Body of pancreas (tissue), 4 donors: Measurements from ENCODE around the gene NDUFB8. TPM values are rescaled to one million over a fixed set of nuclear protein-coding genes. Genes with fewer than 3 reads are reported as not detected.
"Not testable (repeated sequence)": the region's sequence is repeated elsewhere in the genome, so short reads cannot be mapped to it uniquely, and the experiment has no call there.

ENCODE experiments used
- ATAC-seq: fragments of 150-250 bp; one replicate; pipeline ENCODE4 v1.9.1; 2016
- DNase-seq, 4 donors: peaks; one replicate each; pipeline ENCODE4 v3.0.0-alpha.2; 2019
- H3K27ac ChIP-seq, 4 donors: fragments of 200-600 bp; sonication (generic); 1 replicate in 3 of 4; 2 replicates in 1 of 4; pipeline versions ENCODE4 v1.5.1 to v1.6.1; 2016 to 2019; ENCODE audit warnings: mild to moderate bottlenecking in 1 of 4, mixed read lengths in 1 of 4, moderate library complexity in 1 of 4
- H3K27me3 ChIP-seq, 2 donors: fragments of 200-600 bp; sonication (generic); one replicate each; pipeline ENCODE4 v1.6.0; 2016; ENCODE audit warnings: mild to moderate bottlenecking in 1 of 2
- H3K36me3 ChIP-seq, 2 donors: fragments of 200-600 bp; sonication (generic); replicated peaks in 1 of 2; 2 replicates each; pipeline ENCODE4 v1.5.1; 2016; ENCODE audit warnings: low read depth in 2 of 2; ENCODE audit not compliant: insufficient read depth in 1 of 2
- H3K4me1 ChIP-seq: fragments of 200-600 bp; sonication (generic); one replicate; pipeline ENCODE4 v1.6.0; 2016
- H3K4me3 ChIP-seq, 2 donors: fragments of 200-600 bp; sonication (generic); 1 replicate in 1 of 2; 2 replicates in 1 of 2; pipeline ENCODE4 v1.5.1; 2016 to 2019
- H3K9me3 ChIP-seq, 3 donors: fragments of 200-600 bp; sonication (generic); 1 replicate in 2 of 3; 2 replicates in 1 of 3; pipeline ENCODE4 v1.5.1; 2016
- CTCF ChIP-seq, 7 experiments: fragments of 450-650 bp in 4 of 7; fragments of 200-600 bp in 3 of 7; sonication (generic) in 3 of 7; IDR thresholded peaks; one replicate each; pipeline ENCODE4 v1.5.1; 2016 to 2019; ENCODE audit warnings: antibody characterized with exemption in 7 of 7
- POLR2A ChIP-seq, 3 donors: fragments of 450-650 bp; IDR thresholded peaks; one replicate each; pipeline ENCODE4 v1.6.1; 2016; ENCODE audit warnings: antibody characterized with exemption in 3 of 3, mild to moderate bottlenecking in 2 of 3
- WGBS, 2 donors: methylation state at CpG; one replicate each; pipeline ENCODE4 v1.1.5; 2017; 5-methylcytosine and 5-hydroxymethylcytosine counted together
- intact Hi-C: fragments of 100-400 bp; cut with DNase I; formaldehyde crosslinking; loops from one replicate; pipeline ENCODE4 v1.15.1; 2023
- total RNA-seq, 2 donors: library from RNA; depleted of rRNA; stranded (reverse); fragments of >200 nt; gene quantifications; one replicate each; pipeline ENCODE4 v1.1.0, GENCODE V29; 2016

NDUFB8 gene
- total RNA-seq, result 10 to 100 TPM; 77.8 to 84.1 TPM

DNA sequence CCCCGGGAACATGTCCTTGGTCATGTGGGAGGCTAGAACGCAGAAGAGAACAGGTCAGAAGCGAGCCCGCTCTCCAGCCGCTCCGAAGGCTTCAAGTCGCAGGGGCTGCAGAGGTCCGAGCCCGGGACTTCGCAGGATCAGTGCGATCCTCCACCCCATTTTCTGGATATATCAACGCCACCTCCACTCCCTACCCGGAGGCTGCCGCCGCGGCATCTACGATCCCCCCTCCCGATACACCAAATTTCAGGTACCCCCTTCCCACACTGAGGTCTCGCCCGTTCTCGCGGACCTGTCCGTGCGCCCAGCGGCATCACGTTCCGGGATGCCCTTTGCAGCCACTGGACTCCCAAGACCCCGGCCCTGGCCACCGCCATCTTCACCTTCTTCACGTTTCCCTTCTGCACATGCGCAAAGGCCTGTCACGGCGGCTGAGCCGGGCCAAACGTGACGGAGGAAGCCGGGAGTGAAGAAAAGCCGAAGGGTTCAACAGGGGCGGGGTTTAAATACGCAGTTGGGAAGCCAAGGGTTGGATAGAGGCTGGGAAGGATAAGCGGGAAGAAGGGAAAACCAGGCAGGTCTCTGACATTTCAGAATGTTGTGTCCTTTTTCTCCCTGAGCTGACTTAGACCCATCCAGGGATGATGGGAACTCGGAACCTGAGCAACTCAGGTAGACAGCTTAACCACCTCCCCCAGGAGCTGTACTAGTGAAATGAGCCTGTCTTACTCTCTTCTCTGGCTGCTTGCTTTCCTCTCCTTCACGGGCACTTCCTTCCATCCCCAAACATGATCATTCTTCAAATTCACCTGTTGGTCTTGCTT lies at the start of gene NDUFB8:
Gene NDUFB8, minus strand, starts transcription at position 397 of the 824 bp plus-strand sequence. Its CDS starts 20 bp downstream, at position 377.
- Histone ChIP-seq H3K4me1 (peaks cover 23% of the 10 kb centered on the region), H3K4me3 (peak within 1 kb of the TSS; percentile 44 to 91), H3K9me3 (no peaks in the 10 kb centered on the region), H3K36me3 (peaks cover 0 to 9% of the 10 kb centered on the region in 2 donors), H3K27ac (peak within 1 kb of the TSS in 3 of 4 donors; percentile 23 to 66 (median 55)), H3K27me3 (no peaks in the 10 kb centered on the region)
- peak; percentile 84 for ATAC-seq
- DNase-seq, result peak; percentile 88 to 90 (median 89)
- TF ChIP-seq POLR2A (IDR thresholded peaks at IDR 0.05), result peak in 2 of 3 donors; percentile 54 to 59
- TF ChIP-seq CTCF (IDR thresholded peaks at IDR 0.05), result peak in 2 of 7 experiments; percentile 1 to 14
- WGBS, 2 donors, result 1% methylated on average over 28 to 43 of the region's 43 CpGs
- intact Hi-C loops, result no loop called here

DNA sequence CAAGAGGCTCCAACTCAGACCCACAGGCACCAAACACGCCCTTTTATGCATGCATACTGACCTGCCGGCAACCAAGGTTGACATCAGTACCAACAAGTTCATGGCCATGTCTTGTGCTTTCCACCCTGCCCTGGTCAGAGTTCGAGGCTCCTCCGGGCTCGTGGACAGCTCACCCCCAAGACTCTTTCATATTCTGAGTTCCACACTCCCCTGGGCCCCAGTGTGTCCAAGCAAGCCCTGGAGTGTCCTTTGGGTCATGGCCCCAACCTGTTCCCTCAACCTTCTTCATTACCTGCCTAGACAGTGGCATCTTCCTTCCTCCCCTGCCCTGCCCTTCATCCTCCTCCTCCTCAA lies 46.6 kb upstream of the NDUFB8 start:
- WGBS, 2 donors, result 47 to 59% methylated on average over 5 of the region's 5 CpGs
- H3K27ac ChIP-seq, result no peak overlapping the region
- H3K4me1 ChIP-seq, result no peaks in the 10 kb centered on the region
- H3K36me3 ChIP-seq, result no peaks in the 10 kb centered on the region
- H3K4me3 ChIP-seq, result no peak overlapping the region
- ATAC-seq (no peak), DNase-seq (no peak)
- intact Hi-C loops, result no loop called here
- H3K9me3 ChIP-seq, result no peaks in the 10 kb centered on the region
- no peaks in the 10 kb centered on the region for H3K27me3 ChIP-seq
- no peak for TF ChIP-seq POLR2A (IDR thresholded peaks at IDR 0.05)
- TF ChIP-seq CTCF (IDR thresholded peaks at IDR 0.05), result no peak

DNA sequence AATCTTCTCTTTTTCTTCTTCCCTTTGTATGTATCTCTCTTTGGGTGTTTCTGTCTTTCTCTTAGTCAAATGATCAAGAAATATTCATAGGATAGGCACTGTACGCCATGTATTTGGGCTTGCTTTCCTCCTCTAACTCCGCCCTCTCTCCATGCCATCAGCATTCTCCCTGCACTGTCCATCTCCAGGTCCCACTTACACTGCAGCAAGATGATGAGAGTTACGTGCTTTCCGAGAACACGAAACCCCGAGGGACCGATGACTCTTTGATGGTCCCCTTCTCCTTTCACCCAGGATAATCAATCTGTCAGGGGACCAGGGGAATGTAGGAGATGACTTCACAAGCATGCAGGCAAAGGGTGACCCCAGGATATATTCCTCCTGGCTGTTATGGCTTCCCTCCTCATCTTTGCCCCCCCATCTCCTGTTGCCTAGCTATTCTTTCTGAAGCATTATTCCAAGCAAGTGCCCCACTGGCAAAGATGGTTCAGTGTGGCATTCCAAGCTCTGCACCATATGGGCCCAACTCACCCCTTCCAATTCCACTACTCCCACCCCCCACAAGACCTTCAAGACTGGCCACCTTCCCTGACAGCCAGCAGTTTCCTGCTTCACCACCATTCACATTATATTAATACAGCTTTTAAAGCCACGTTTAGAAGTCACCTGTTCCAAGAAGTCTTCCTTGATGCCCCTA lies 46.1 kb upstream of the NDUFB8 start:
- no peak for TF ChIP-seq POLR2A (IDR thresholded peaks at IDR 0.05)
- no peak for TF ChIP-seq CTCF (IDR thresholded peaks at IDR 0.05)
- Histone ChIP-seq H3K36me3 (no peaks in the 10 kb centered on the region), H3K9me3 (no peaks in the 10 kb centered on the region), H3K27ac (no peak overlapping the region), H3K27me3 (no peaks in the 10 kb centered on the region), H3K4me1 (no peaks in the 10 kb centered on the region), H3K4me3 (no peak overlapping the region)
- 56 to 70% methylated on average over 8 of the region's 8 CpGs for WGBS, 2 donors
- no peak for ATAC-seq
- no peak for DNase-seq
- intact Hi-C loops, result no loop called here

- 67 to 76% methylated on average over 7 of the region's 7 CpGs for whole genome bisulfite sequencing, 2 donors
- H3K9me3 ChIP-seq, H3K27ac ChIP-seq, H3K4me1 ChIP-seq, ATAC-seq, H3K4me3 ChIP-seq, H3K36me3 ChIP-seq, intact Hi-C loops, DNase-seq, H3K27me3 ChIP-seq: not testable (repeated sequence)
Observed at GRCh38 chr10:100575146-100575545, 45.5 kb upstream of the NDUFB8 start.

DNA sequence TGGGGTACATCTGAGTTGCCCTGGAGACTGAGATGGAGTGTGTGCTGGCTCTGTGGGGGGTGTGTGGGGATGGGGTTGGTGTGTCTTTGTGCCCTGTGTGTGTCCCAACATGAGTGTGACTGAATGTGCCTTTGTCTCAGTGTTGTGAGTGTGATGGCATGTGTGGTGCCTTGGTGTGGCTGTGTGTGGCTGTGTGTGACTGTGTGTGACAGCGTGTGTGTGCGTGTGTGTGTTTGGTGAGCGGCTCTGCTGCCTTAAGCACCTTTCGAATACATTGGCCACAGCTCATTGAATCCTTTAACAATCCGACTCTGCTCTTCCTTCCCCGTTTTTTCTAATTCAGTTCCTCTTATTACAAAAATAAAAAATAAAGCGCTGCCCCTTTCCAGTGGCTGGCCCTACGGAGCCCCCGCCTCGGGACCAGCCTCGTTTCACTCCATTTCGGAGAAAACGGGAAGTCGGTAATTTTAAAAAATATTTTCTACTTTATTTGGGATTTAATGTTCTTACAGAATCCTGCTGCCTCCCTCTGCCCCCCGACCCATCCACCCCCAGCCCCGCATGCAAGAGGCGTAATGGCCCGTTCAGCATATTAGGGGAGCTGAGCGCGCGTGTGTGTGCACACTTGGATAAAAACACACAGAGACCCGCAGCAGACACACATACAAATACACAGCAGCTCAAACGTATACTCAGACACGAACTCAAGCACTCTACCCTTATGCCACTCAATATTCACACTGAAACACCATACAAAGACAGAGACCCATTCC lies 41.6 kb upstream of the NDUFB8 start:
- TF ChIP-seq CTCF (IDR thresholded peaks at IDR 0.05) (no peak), POLR2A (IDR thresholded peaks at IDR 0.05) (no peak)
- Histone ChIP-seq H3K27ac (no peak overlapping the region), H3K27me3 (no peaks in the 10 kb centered on the region), H3K4me3 (no peak overlapping the region), H3K36me3 (no peaks in the 10 kb centered on the region), H3K4me1 (no peaks in the 10 kb centered on the region), H3K9me3 (no peaks in the 10 kb centered on the region)
- ATAC-seq, result no peak
- intact Hi-C loops, result no loop called here
- 81 to 85% methylated on average over 24 of the region's 24 CpGs for WGBS, 2 donors
- DNase-seq, result no peak
